Endothelial cell (in vitro differentiated cells): Measurements from ENCODE around the gene SAG. TPM values are rescaled to one million over a fixed set of nuclear protein-coding genes. Genes with fewer than 3 reads are reported as not detected.

ENCODE experiments used
- DNase-seq: peaks from one replicate; pipeline ENCODE4 v3.0.0; 2021; ENCODE audit warnings: low spot score
- H3K27ac Mint-ChIP-seq: one replicate; pipeline ENCODE4 v1.8.0; 2021; ENCODE audit warnings: mixed read lengths, inconsistent platforms; ENCODE audit not compliant: unreplicated experiment
- H3K27me3 Mint-ChIP-seq: one replicate; pipeline ENCODE4 v1.8.0; 2021; ENCODE audit warnings: mild to moderate bottlenecking, moderate library complexity, mixed read lengths, inconsistent platforms; ENCODE audit not compliant: unreplicated experiment
- H3K36me3 Mint-ChIP-seq: one replicate; pipeline ENCODE4 v1.8.0; 2021; ENCODE audit warnings: mild to moderate bottlenecking, low read depth, mixed read lengths, inconsistent platforms; ENCODE audit not compliant: unreplicated experiment
- H3K4me1 Mint-ChIP-seq: one replicate; pipeline ENCODE4 v1.8.0; 2021; ENCODE audit warnings: mild to moderate bottlenecking, mixed read lengths, inconsistent platforms; ENCODE audit not compliant: unreplicated experiment
- H3K4me3 Mint-ChIP-seq: one replicate; pipeline ENCODE4 v1.8.0; 2021; ENCODE audit warnings: mild to moderate bottlenecking, mixed read lengths, inconsistent platforms; ENCODE audit not compliant: unreplicated experiment
- H3K9me3 Mint-ChIP-seq: one replicate; pipeline ENCODE4 v1.8.0; 2021; ENCODE audit warnings: mixed read lengths, inconsistent platforms; ENCODE audit not compliant: unreplicated experiment
- CTCF ChIP-seq: fragments of 200-600 bp; sonication (generic); IDR thresholded peaks from one replicate; pipeline ENCODE4 v1.5.0; 2021; ENCODE audit warnings: antibody characterized with exemption; ENCODE audit not compliant: unreplicated experiment
- total RNA-seq: library from RNA; stranded (reverse); fragmentation: NEBNext Ultra II Directional; extraction: Animal tissue kit (Norgen Biotek cat#: 25700); gene quantifications from one replicate; pipeline ENCODE4 v1.2.1, GENCODE V29; 2021; ENCODE audit not compliant: unreplicated experiment

Gene SAG
- total RNA-seq, 1 donor from 2014 or later = not detected

- Mint-ChIP-seq H3K27me3 (no peaks in the 10 kb centered on the region), H3K4me3 (no peak overlapping the region), H3K4me1 (peaks cover 5% of the 10 kb centered on the region), H3K9me3 (no peaks in the 10 kb centered on the region), H3K27ac (no peak overlapping the region), H3K36me3 (no peaks in the 10 kb centered on the region)
- DNase-seq = no peak
- TF ChIP-seq CTCF = no peak
These were observed 4.4 kb upstream of the SAG start for GRCh38 chr2:233303252-233303651.

GRCh38 chr2:233311241-233311926, 3.8 kb downstream of the SAG start:
- Mint-ChIP-seq H3K27me3 (peaks cover 2% of the 10 kb centered on the region), H3K36me3 (no peaks in the 10 kb centered on the region), H3K4me1 (peaks cover 4% of the 10 kb centered on the region), H3K4me3 (no peak overlapping the region), H3K27ac (no peak overlapping the region), H3K9me3 (no peaks in the 10 kb centered on the region)
- no peak for TF ChIP-seq CTCF
- DNase-seq = no peak

- DNase-seq = no peak
- TF ChIP-seq CTCF = no peak
- Mint-ChIP-seq H3K36me3 (no peaks in the 10 kb centered on the region), H3K4me3 (no peak overlapping the region), H3K27me3 (peaks cover 2% of the 10 kb centered on the region), H3K27ac (no peak overlapping the region), H3K4me1 (no peaks in the 10 kb centered on the region), H3K9me3 (no peaks in the 10 kb centered on the region)
These were observed 5.3 kb downstream of the SAG start for GRCh38 chr2:233312874-233313273.

- no peaks in the 10 kb centered on the region for H3K4me1 Mint-ChIP-seq
- H3K36me3 Mint-ChIP-seq = no peaks in the 10 kb centered on the region
- no peak overlapping the region for H3K4me3 Mint-ChIP-seq
- H3K9me3 Mint-ChIP-seq = no peaks in the 10 kb centered on the region
- peaks cover 3% of the 10 kb centered on the region for H3K27me3 Mint-ChIP-seq
- no peak for TF ChIP-seq CTCF
- DNase-seq = no peak
- H3K27ac Mint-ChIP-seq = no peak overlapping the region
These were observed 6.7 kb downstream of the SAG start for GRCh38 chr2:233314180-233314925.
